Stimulated activated CD8-positive, alpha-beta memory T cell treated with anti-CD3 and anti-CD28 coated beads, Interleukin-4, amount 100 ng/mL, for 4 hours (primary cell): Measurements from ENCODE around the gene PLEKHN1.

Experiments
- DNase-seq, 2 donors: peaks; one replicate each; pipeline ENCODE4 v3.0.0-alpha.2; 2020; ENCODE audit warnings: low read depth in 2 of 2, low spot score in 1 of 2

The PLEKHN1 gene

GRCh38 chr1:960363-961131 is 5.7 kb upstream of the PLEKHN1 start, which contains the start of gene KLHL17:
Gene KLHL17 (plus strand): TSS chr1:960584. CDS start chr1:960694, 110 bp downstream.
- peak; percentile 52 to 56 for DNase-seq

- DNase-seq, result no peak
Observed at GRCh38 chr1:961132-961669, 5.1 kb upstream of the PLEKHN1 start.

GRCh38 chr1:962381-963300 is 3.6 kb upstream of the PLEKHN1 start:
- DNase-seq, result no peak

GRCh38 chr1:963301-963651 is 3.0 kb upstream of the PLEKHN1 start:
- no peak for DNase-seq

GRCh38 chr1:963746-964525 is 2.3 kb upstream of the PLEKHN1 start:
- no peak for DNase-seq

GRCh38 chr1:964691-965525 is 1.4 kb upstream of the PLEKHN1 start:
- DNase-seq, result no peak

GRCh38 chr1:965526-966134 is 652 bp upstream of the PLEKHN1 start:
- no peak for DNase-seq

GRCh38 chr1:966704-967300 is 520 bp downstream of the PLEKHN1 start:
- peak; percentile 70 to 73 for DNase-seq

GRCh38 chr1:967466-968343 is 1.4 kb downstream of the PLEKHN1 start:
- no peak for DNase-seq

GRCh38 chr1:969260-969855 is 3.1 kb downstream of the PLEKHN1 start:
- no peak for DNase-seq

- DNase-seq, result no peak
Observed at GRCh38 chr1:970242-970972, 4.1 kb downstream of the PLEKHN1 start.

GRCh38 chr1:970973-971730 is 4.9 kb downstream of the PLEKHN1 start:
- no peak for DNase-seq

GRCh38 chr1:971751-972506 is 5.6 kb downstream of the PLEKHN1 start:
- DNase-seq, result no peak

- no peak for DNase-seq
Observed at GRCh38 chr1:972726-973458, 6.6 kb downstream of the PLEKHN1 start.
